Left ventricle myocardium inferior (tissue), 1 donor: ENCODE data around the gene STAP2. TPM values are rescaled to one million over a fixed set of nuclear protein-coding genes. Genes with fewer than 3 reads are reported as not detected.
"Not testable (repeated sequence)": the region's sequence is repeated elsewhere in the genome, so short reads cannot be mapped to it uniquely, and the experiment has no call there.

Source experiments
- DNase-seq: peaks from one replicate; pipeline ENCODE4 v3.0.0-alpha.2; 2020
- H3K27ac ChIP-seq: fragments of 200-600 bp; replicated peaks from 2 replicates; pipeline ENCODE4 v1.8.0; 2021
- H3K27me3 ChIP-seq: fragments of 200-600 bp; 2 replicates; pipeline ENCODE4 v1.8.0; 2021; ENCODE audit warnings: low read depth
- H3K36me3 ChIP-seq: fragments of 200-600 bp; 2 replicates; pipeline ENCODE4 v1.8.0; 2021
- H3K4me1 ChIP-seq: fragments of 200-600 bp; 2 replicates; pipeline ENCODE4 v1.8.0; 2021
- H3K4me3 ChIP-seq: fragments of 200-600 bp; 2 replicates; pipeline ENCODE4 v1.8.0; 2021; ENCODE audit warnings: mild to moderate bottlenecking, moderate library complexity
- H3K9me3 ChIP-seq: fragments of 200-600 bp; replicated peaks from 2 replicates; pipeline ENCODE4 v1.8.0; 2021
- CTCF ChIP-seq: fragments of 200-600 bp; IDR thresholded peaks from 2 replicates; pipeline ENCODE4 v1.8.0; 2021; ENCODE audit warnings: antibody characterized with exemption, mild to moderate bottlenecking, borderline replicate concordance
- intact Hi-C: fragments of 100-400 bp; cut with micrococcal nuclease; formaldehyde crosslinking; loops from one replicate; pipeline ENCODE4 v1.11.0; 2022
- total RNA-seq: library from RNA; stranded (reverse); fragmentation: NEBNext Ultra II Directional; extraction: Animal tissue kit (Norgen Biotek cat#: 25700); gene quantifications from one replicate; pipeline ENCODE4 v1.2.1, GENCODE V29; 2021
- donor health status: DM: no; HTN: yes; CAD: no; lungs with severe emphysema.

Gene STAP2
- total RNA-seq, 1 donor from 2014 or later, result 2.6 TPM

- Histone ChIP-seq H3K36me3 (no peaks in the 10 kb centered on the region), H3K27me3 (peaks cover 71% of the 10 kb centered on the region), H3K27ac (no peak overlapping the region), H3K9me3 (no peaks in the 10 kb centered on the region), H3K4me3 (no peak overlapping the region), H3K4me1 (no peaks in the 10 kb centered on the region)
- TF ChIP-seq CTCF, result no peak
- intact Hi-C loops, result no loop called here
- no peak for DNase-seq
Measured at GRCh38 chr19:4295972-4296771, 42.5 kb downstream of the STAP2 start.

DNA sequence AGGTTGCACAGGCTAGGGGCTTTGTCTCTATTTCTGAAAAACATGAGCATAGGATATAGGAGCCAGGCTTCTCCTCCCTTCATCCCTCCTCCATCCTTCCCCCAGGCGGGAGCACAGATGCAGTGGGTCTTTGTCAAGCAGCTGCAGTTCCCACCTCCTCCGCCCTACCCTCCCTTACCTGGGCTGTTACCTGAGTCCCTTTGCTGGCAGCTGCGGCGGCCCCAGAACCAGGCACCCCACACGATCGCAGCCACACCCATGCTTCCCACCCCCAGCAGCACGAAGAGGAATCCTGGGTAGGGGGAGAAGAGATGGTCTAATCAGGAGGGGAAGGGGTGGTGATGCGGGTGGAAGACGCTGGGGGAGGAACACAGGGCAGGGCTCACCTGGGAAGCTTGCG is 44.2 kb downstream of the STAP2 start:
- H3K27me3 ChIP-seq, result peaks cover 76% of the 10 kb centered on the region
- H3K4me1 ChIP-seq, result no peaks in the 10 kb centered on the region
- no peaks in the 10 kb centered on the region for H3K9me3 ChIP-seq
- H3K4me3 ChIP-seq, result no peak overlapping the region
- intact Hi-C loops, result no loop called here
- H3K36me3 ChIP-seq, result no peaks in the 10 kb centered on the region
- TF ChIP-seq CTCF, result no peak
- DNase-seq, result no peak
- no peak overlapping the region for H3K27ac ChIP-seq

GRCh38 chr19:4292515-4292914 is 46.1 kb downstream of the STAP2 start:
- no peak overlapping the region for H3K4me3 ChIP-seq
- H3K9me3 ChIP-seq, result no peaks in the 10 kb centered on the region
- no peaks in the 10 kb centered on the region for H3K4me1 ChIP-seq
- H3K27ac ChIP-seq, result no peak overlapping the region
- H3K27me3 ChIP-seq, result peaks cover 74% of the 10 kb centered on the region
- intact Hi-C loops, result no loop called here
- H3K36me3 ChIP-seq, result no peaks in the 10 kb centered on the region
- DNase-seq, result no peak
- no peak for TF ChIP-seq CTCF

- Histone ChIP-seq H3K4me1 (no peaks in the 10 kb centered on the region), H3K4me3 (no peak overlapping the region), H3K9me3 (no peaks in the 10 kb centered on the region), H3K36me3 (no peaks in the 10 kb centered on the region), H3K27me3 (peaks cover 75% of the 10 kb centered on the region), H3K27ac (no peak overlapping the region)
- intact Hi-C loops, result no loop called here
- no peak for TF ChIP-seq CTCF
- no peak for DNase-seq
Measured at GRCh38 chr19:4291184-4291732, 47.4 kb downstream of the STAP2 start.

DNA sequence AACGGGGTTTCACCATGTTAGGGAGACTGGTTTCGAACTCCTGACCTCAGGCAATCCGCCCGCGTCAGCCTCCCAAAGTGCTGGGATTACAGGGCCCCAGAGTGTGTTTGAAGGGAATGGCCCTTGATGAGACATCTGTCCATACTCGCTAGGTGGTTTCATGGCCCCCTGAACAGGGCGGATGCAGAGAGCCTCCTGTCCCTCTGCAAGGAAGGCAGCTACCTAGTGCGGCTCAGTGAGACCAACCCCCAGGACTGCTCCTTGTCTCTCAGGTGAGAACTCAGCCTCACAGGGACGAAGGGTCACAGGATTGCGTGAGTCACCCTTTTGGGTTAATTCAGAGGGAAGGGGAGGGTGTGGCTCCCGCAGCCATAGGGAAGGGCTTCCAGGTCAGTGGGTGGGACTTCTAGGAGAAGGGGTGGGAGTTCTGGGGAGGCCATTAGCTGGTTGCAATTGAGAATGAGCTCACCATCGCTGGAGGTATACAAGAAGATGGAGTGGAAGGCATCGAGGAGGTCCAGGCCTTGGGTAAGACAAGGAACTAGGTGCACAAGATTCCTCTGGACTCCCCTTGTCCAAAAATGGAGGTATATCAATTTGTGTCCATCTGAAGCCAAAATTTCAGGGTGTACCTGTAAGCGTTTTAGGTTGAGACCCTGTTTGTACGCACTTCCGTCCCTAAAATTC is 50.4 kb downstream of the STAP2 start:
- no peaks in the 10 kb centered on the region for H3K9me3 ChIP-seq
- H3K27me3 ChIP-seq, result peaks cover 69% of the 10 kb centered on the region
- no peaks in the 10 kb centered on the region for H3K4me1 ChIP-seq
- H3K4me3 ChIP-seq, result no peak overlapping the region
- no peak for DNase-seq
- intact Hi-C loops, result no loop called here
- no peak overlapping the region for H3K27ac ChIP-seq
- no peaks in the 10 kb centered on the region for H3K36me3 ChIP-seq
- no peak for TF ChIP-seq CTCF

GRCh38 chr19:4286141-4286540 is 52.5 kb downstream of the STAP2 start:
- H3K4me1 ChIP-seq, H3K4me3 ChIP-seq, H3K36me3 ChIP-seq, H3K9me3 ChIP-seq, intact Hi-C loops, H3K27ac ChIP-seq, DNase-seq: not testable (repeated sequence)
- H3K27me3 ChIP-seq, result peaks cover 71% of the 10 kb centered on the region
